ENCODE results near the gene CFL1. TPM values are rescaled to one million over a fixed set of nuclear protein-coding genes. Genes with fewer than 3 reads are reported as not detected.

Gene CFL1
- total RNA-seq, 2 donors from 2014 or later: 654 to 731 TPM

DNA sequence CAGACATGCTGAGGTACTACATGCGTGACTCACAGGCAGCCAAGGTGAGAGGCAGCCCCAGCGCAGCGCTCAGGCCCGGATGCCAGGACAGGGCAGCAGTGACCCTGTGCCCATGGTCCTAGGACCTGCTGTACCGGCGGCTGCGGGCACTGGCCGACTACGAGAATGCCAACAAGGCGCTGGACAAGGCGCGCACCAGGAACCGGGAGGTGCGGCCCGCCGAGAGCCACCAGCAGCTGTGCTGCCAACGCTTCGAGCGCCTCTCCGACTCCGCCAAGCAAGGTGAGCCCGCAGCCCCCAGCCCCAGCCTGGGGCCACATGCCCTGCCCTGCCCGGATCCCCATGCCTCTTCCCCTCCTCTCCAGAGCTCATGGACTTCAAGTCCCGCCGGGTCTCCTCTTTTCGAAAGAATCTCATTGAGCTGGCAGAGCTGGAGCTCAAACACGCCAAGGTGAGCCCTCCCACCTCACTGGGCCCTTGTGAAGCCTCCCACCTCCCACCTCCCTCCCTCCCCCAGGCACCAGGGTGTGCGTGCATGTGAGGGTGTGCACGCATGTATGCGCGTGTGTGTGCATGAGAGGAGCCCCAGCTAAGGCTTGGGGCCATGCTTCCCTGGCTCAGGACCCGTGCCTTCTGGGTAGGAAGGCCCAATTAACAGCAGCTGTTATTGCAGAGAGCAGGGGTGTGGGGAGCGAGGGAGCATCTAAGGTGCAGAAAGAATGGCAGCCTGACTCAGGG lies 5.3 kb downstream of the CFL1 start:
- WGBS: 88% methylated on average over 33 of the region's 33 CpGs
- no peak for DNase-seq (ENCODE audit: low spot score)
- peaks cover 5% of the 10 kb centered on the region for H3K4me1 ChIP-seq (replicated peaks)

DNA sequence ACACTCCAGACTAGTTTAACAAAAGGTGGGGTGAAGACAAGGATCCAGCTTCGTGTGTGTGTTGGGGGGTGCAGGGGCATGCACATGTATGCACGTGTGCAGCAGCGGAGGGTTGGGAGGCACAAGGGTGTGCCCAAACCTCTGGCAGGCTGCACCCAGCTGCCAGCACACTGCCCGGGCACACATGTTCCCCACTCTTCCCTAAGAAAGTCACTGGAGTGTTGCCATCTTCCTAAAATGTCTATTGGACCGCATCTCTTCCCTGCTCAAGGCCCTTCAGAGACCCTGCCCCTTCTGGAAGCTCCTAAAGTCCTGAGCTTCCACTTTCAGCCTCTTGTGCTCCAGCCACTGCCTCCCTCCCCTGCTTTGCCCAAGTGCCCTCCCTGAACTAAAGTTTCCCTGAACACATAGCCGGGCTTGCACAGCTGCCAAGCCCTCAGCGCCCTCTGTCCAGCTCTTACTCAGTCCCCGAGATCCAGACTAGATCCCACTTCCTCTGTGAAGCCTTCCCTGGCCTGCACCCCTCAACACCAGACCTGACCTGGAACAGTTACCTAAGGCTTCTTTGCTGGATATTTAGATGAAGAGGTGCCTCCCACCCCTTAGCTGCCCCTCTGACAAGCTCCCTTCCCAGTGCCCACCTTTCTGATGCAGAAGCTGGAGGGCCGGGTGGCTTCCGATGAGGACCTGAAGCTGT lies 6.0 kb downstream of the CFL1 start:
- Histone ChIP-seq H3K27ac (no peak overlapping the region), H3K36me3 (peaks cover 8 to 35% of the 10 kb centered on the region in 2 donors), H3K4me1 (replicated peaks) (peaks cover 5% of the 10 kb centered on the region), H3K4me3 (no peak overlapping the region), H3K9me3 (no peaks in the 10 kb centered on the region), H3K27me3 (replicated peaks; ENCODE audit: insufficient read depth) (no peaks in the 10 kb centered on the region)
- TF ChIP-seq POLR2A (IDR thresholded peaks at IDR 0.05) (no peak), POLR2AphosphoS5 (IDR thresholded peaks at IDR 0.05) (no peak)
- TF ChIP-seq, protein P1, sequence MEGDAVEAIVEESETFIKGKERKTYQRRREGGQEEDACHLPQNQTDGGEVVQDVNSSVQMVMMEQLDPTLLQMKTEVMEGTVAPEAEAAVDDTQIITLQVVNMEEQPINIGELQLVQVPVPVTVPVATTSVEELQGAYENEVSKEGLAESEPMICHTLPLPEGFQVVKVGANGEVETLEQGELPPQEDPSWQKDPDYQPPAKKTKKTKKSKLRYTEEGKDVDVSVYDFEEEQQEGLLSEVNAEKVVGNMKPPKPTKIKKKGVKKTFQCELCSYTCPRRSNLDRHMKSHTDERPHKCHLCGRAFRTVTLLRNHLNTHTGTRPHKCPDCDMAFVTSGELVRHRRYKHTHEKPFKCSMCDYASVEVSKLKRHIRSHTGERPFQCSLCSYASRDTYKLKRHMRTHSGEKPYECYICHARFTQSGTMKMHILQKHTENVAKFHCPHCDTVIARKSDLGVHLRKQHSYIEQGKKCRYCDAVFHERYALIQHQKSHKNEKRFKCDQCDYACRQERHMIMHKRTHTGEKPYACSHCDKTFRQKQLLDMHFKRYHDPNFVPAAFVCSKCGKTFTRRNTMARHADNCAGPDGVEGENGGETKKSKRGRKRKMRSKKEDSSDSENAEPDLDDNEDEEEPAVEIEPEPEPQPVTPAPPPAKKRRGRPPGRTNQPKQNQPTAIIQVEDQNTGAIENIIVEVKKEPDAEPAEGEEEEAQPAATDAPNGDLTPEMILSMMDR (IDR thresholded peaks at IDR 0.05): no peak
- DNase-seq (ENCODE audit: low spot score): no peak
- 83% methylated on average over 10 of the region's 10 CpGs for WGBS
- intact Hi-C loops (cut with DNase I): no loop called here

More for the DNA sequence above, 5.3 kb downstream of the CFL1 start:
- Histone ChIP-seq H3K9me3 (no peaks in the 10 kb centered on the region), H3K27ac (no peak overlapping the region), H3K27me3 (replicated peaks; ENCODE audit: insufficient read depth) (no peaks in the 10 kb centered on the region), H3K4me3 (no peak overlapping the region), H3K36me3 (peaks cover 8 to 35% of the 10 kb centered on the region in 2 donors)
- TF ChIP-seq POLR2A (IDR thresholded peaks at IDR 0.05) (no peak), POLR2AphosphoS5 (IDR thresholded peaks at IDR 0.05) (no peak)
- TF ChIP-seq, protein P1 (IDR thresholded peaks at IDR 0.05): no peak
- intact Hi-C loops (cut with DNase I): no loop called here

DNA sequence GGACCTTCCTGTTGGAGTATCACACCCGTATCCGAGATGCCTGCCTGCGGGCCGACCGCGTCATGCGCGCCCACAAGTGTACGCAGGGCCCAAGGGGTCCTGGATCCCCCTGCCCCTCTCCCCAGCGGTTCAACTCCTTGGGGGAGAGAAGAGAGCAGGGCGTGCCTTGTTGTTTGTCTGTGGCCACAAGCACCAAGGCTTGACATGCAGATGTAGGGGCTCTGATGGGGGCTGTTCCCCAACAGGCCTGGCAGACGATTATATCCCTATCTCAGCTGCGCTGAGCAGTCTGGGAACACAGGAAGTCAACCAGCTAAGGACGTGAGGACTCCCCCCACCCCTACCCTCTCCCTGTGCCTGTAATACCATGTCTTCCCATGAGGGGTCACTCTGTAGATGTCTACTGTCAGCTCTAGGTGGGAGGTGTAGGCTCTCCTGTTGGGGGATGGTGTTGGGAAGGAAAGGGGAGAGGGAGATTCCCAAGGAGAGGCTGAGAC lies 6.8 kb downstream of the CFL1 start:
- H3K27ac ChIP-seq: no peak overlapping the region
- peaks cover 8 to 34% of the 10 kb centered on the region in 2 donors for H3K36me3 ChIP-seq
- WGBS: 88% methylated on average over 11 of the region's 14 CpGs
- H3K27me3 ChIP-seq (replicated peaks; ENCODE audit: insufficient read depth): no peaks in the 10 kb centered on the region
- no peak overlapping the region for H3K4me3 ChIP-seq
- intact Hi-C loops (cut with DNase I): no loop called here
- no peak for DNase-seq (ENCODE audit: low spot score)
- H3K4me1 ChIP-seq (replicated peaks): peaks cover 2% of the 10 kb centered on the region
- no peak for TF ChIP-seq POLR2AphosphoS5 (IDR thresholded peaks at IDR 0.05)
- H3K9me3 ChIP-seq: no peaks in the 10 kb centered on the region

DNA sequence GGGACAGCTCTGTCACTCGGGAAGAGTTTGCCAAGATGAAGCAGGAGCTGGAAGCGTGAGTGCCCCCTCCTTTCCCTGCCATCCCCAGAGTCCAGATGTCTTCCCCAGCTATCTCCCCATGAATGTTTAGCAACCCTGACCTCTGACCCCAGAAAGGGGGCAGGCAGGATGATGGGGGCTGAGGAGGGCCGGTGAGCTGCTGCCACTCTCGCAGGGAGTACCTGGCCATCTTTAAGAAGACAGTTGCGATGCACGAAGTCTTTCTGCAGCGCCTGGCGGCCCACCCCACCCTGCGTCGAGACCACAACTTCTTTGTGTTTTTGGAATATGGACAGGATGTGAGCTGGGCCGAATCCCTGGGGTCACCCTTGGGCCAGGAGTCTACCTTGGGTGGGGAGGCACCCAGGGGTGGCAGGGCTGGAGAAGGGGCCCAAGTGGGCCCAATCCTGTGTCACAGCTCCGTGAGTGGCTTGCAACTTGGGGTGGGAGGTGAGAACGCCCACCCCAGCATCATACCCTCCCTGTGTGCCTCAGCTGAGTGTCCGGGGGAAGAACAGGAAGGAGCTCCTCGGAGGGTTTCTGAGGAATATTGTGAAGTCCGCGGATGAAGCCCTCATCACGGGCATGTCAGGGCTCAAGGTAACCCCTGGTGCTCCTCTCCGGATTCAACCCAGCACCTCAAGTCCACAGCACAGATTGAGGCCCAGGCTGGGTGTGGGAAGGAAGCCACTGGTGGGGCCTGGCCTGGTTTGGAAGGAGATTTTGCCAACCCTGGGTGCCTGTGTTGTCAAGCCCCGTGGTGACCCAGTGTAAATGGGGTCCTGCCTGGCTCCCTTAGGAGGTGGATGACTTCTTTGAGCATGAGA lies 7.5 kb downstream of the CFL1 start:
- Histone ChIP-seq H3K27me3 (replicated peaks; ENCODE audit: insufficient read depth) (no peaks in the 10 kb centered on the region), H3K9me3 (no peaks in the 10 kb centered on the region), H3K27ac (no peak overlapping the region), H3K4me1 (replicated peaks) (no peaks in the 10 kb centered on the region), H3K4me3 (no peak overlapping the region), H3K36me3 (peaks cover 4 to 27% of the 10 kb centered on the region in 2 donors)
- DNase-seq (ENCODE audit: low spot score): no peak
- 86% methylated on average over 19 of the region's 20 CpGs for WGBS
- TF ChIP-seq POLR2AphosphoS5 (IDR thresholded peaks at IDR 0.05): no peak
- TF ChIP-seq, protein P1 (IDR thresholded peaks at IDR 0.05): no peak
- no peak for TF ChIP-seq POLR2A (IDR thresholded peaks at IDR 0.05)
- intact Hi-C loops (cut with DNase I): no loop called here

DNA sequence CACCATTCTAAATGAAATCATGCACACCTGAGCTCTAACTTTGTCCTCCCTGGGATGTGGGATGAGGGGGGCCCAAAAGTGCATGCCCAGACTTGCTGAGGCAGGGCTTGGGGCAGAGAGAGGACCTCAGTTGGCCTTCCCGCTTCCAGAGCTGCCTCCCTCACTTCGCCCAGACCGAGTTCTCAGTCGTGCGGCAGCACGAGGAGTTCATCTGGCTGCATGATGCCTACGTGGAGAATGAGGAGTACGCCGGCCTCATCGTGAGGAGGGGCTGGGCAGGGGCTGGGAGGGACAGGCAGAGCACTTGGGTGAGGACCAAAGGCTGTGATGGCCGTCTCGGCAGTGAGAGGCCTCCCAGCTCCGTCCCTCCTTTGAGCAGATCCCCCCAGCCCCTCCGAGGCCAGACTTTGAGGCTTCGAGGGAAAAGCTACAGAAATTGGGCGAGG lies 8.2 kb downstream of the CFL1 start:
- no peaks in the 10 kb centered on the region for H3K9me3 ChIP-seq
- intact Hi-C loops (cut with DNase I): no loop called here
- H3K27ac ChIP-seq: no peak overlapping the region
- H3K36me3 ChIP-seq: peaks cover 0 to 21% of the 10 kb centered on the region in 2 donors
- WGBS: 44% methylated on average over 16 of the region's 16 CpGs
- no peak for TF ChIP-seq POLR2A (IDR thresholded peaks at IDR 0.05)
- TF ChIP-seq, protein P1 (IDR thresholded peaks at IDR 0.05): no peak
- no peak for TF ChIP-seq POLR2AphosphoS5 (IDR thresholded peaks at IDR 0.05)
- H3K4me1 ChIP-seq (replicated peaks): no peaks in the 10 kb centered on the region
- H3K27me3 ChIP-seq (replicated peaks; ENCODE audit: insufficient read depth): no peaks in the 10 kb centered on the region
- DNase-seq (ENCODE audit: low spot score): no peak
- no peak overlapping the region for H3K4me3 ChIP-seq
